Lower leg skin (tissue), 3 donors: ENCODE measurements around the gene PCDH9.

Source experiments
- CTCF ChIP-seq, 3 donors: fragments of 450-650 bp; IDR thresholded peaks; one replicate each; pipeline ENCODE4 v1.5.1; 2016; ENCODE audit warnings: antibody characterized with exemption in 3 of 3, mild to moderate bottlenecking in 3 of 3, moderate library complexity in 2 of 3
- POLR2A ChIP-seq, 2 donors: fragments of 450-650 bp; IDR thresholded peaks; one replicate each; pipeline ENCODE4 v1.6.1; 2016 to 2017; ENCODE audit warnings: antibody characterized with exemption in 2 of 2, mild to moderate bottlenecking in 1 of 2, moderate library complexity in 1 of 2

DNA sequence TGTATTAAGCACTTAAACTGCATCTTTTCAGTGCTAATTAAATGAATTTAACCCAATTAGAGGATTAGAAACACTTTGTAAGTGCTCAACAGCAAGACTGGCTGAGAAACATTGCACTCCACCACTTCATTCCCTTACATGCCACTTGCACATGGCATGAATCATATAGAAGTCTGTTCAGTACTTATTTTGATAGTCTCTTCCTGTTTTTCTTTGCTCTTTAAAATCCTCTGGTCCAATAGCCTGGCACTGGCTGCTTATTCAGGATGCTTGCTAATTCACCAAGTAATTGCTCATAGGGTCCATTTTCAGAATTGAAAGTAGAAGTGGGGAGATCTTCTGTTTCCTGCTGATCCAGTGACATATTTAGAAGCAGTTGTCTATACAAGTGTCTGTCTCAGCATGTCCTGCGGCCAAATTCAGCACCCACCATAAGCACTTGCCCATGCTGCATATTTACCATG lies 900.1 kb downstream of the PCDH9 start:
- TF ChIP-seq CTCF (IDR thresholded peaks at IDR 0.05) (no peak), POLR2A (IDR thresholded peaks at IDR 0.05) (no peak)
